Measurements from ENCODE around the gene ORC5.

GRCh38 chr7:104242638-104243037, 34.8 kb upstream of the ORC5 start:
- TF ChIP-seq EZH2 (IDR thresholded peaks at IDR 0.05; ENCODE audit: borderline replicate concordance) (no peak), EZH2phosphoT487 (IDR thresholded peaks at IDR 0.05; ENCODE audit: low read depth, severe bottlenecking, unreplicated experiment) (no peak)
- TF ChIP-seq, protein P1, sequence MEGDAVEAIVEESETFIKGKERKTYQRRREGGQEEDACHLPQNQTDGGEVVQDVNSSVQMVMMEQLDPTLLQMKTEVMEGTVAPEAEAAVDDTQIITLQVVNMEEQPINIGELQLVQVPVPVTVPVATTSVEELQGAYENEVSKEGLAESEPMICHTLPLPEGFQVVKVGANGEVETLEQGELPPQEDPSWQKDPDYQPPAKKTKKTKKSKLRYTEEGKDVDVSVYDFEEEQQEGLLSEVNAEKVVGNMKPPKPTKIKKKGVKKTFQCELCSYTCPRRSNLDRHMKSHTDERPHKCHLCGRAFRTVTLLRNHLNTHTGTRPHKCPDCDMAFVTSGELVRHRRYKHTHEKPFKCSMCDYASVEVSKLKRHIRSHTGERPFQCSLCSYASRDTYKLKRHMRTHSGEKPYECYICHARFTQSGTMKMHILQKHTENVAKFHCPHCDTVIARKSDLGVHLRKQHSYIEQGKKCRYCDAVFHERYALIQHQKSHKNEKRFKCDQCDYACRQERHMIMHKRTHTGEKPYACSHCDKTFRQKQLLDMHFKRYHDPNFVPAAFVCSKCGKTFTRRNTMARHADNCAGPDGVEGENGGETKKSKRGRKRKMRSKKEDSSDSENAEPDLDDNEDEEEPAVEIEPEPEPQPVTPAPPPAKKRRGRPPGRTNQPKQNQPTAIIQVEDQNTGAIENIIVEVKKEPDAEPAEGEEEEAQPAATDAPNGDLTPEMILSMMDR (IDR thresholded peaks at IDR 0.05; ENCODE audit: poor library complexity) = no peak
